Measurements from ENCODE around the gene SDCBP2.

SDCBP2 gene

DNA sequence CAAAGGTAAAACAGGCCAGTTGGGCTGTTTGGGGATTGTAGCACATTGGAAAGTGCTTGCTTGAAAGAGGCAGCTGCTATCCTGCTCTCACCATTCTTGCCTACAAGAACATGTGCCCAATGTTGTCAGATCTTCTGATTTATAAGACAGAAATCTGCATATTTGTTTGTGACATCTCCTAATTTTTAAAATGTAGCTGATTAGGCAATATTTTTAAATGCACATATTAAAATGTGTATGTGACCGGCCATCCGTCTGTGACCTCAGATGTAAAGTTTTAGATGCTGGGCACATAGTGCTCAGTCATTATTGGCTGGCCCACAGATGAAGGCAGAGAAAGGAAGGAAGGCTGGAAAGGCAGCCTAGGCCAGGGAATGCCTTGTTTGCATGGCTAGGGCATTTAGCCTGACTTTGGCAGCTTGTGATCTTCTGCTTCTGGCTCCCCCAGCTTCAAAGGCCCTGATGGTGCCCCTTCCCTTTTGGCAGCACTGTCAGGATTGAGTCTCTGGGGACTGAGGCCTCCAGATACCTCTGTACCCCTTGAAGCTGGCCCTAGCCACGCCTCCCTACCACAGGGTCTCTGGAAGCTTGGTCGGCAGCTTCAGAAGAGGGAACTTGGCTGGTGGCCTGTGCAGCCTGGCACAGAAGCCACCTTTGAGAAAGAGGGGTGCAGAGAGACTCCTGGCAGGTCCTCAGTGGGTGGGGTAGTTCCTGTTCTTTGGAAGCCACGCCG lies 56.4 kb downstream of the SDCBP2 start:
- DNase-seq (ENCODE audit: low read depth), result no peak
- TF ChIP-seq, protein P1, sequence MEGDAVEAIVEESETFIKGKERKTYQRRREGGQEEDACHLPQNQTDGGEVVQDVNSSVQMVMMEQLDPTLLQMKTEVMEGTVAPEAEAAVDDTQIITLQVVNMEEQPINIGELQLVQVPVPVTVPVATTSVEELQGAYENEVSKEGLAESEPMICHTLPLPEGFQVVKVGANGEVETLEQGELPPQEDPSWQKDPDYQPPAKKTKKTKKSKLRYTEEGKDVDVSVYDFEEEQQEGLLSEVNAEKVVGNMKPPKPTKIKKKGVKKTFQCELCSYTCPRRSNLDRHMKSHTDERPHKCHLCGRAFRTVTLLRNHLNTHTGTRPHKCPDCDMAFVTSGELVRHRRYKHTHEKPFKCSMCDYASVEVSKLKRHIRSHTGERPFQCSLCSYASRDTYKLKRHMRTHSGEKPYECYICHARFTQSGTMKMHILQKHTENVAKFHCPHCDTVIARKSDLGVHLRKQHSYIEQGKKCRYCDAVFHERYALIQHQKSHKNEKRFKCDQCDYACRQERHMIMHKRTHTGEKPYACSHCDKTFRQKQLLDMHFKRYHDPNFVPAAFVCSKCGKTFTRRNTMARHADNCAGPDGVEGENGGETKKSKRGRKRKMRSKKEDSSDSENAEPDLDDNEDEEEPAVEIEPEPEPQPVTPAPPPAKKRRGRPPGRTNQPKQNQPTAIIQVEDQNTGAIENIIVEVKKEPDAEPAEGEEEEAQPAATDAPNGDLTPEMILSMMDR (IDR thresholded peaks at IDR 0.05; ENCODE audit: low read depth, low read length, missing control alignments), result no peak
- no peak overlapping the region for H3K4me3 ChIP-seq (ENCODE audit: low read depth, low read length)

GRCh38 chr20:1269850-1270249 lies 59.1 kb downstream of the SDCBP2 start:
- TF ChIP-seq, protein P1 (IDR thresholded peaks at IDR 0.05; ENCODE audit: low read depth, low read length, missing control alignments), result no peak
- DNase-seq (ENCODE audit: low read depth), result no peak
- H3K4me3 ChIP-seq (ENCODE audit: low read depth, low read length), result no peak overlapping the region

DNA sequence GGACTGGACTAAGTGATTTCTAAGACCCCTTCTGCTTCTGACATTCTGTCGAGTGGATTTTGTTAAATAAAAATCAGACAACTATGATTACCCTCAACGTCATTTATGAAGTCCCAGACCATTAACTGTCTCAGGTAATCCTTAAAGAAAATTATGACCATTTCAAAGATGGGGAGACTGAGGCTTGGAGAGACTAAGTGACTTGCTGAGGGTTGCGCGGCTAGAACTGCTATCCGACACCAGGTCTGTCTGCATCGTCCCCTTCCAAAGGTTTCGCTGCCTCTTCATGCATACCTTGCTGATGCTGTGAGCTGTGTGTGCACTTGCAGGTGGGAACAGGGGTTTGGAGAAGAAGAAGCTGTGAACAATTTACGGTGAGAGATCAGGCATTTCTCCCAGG lies 59.7 kb downstream of the SDCBP2 start:
- TF ChIP-seq, protein P1 (IDR thresholded peaks at IDR 0.05; ENCODE audit: low read depth, low read length, missing control alignments), result no peak
- H3K4me3 ChIP-seq (ENCODE audit: low read depth, low read length), result no peak overlapping the region
- no peak for DNase-seq (ENCODE audit: low read depth)

- DNase-seq (ENCODE audit: low read depth), result no peak
- H3K4me3 ChIP-seq (ENCODE audit: low read depth, low read length), result no peak overlapping the region
- TF ChIP-seq, protein P1 (IDR thresholded peaks at IDR 0.05; ENCODE audit: low read depth, low read length, missing control alignments), result no peak
Measured at GRCh38 chr20:1267809-1268374, 61.0 kb downstream of the SDCBP2 start.

DNA sequence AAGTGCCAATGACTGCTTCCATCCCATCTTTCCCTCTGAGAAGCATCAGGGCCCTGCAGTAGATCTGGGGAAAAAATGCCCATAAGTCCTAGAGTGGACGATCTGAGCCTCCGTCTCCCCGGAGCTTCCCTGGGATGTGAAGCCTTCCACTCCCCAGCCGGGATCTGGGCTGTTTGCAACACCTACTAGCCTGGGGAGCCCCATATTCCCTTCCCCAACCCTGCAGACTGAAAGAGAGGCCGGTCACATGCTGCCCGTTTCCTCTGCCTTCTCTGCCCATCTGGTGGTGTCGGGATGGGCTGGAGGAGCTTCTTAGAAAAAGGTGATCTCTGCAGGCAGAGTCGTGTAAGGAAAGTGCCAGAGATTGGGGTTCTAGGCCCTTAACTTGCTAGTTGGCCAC lies 61.8 kb downstream of the SDCBP2 start:
- TF ChIP-seq, protein P1 (IDR thresholded peaks at IDR 0.05; ENCODE audit: low read depth, low read length, missing control alignments), result no peak
- no peak overlapping the region for H3K4me3 ChIP-seq (ENCODE audit: low read depth, low read length)
- no peak for DNase-seq (ENCODE audit: low read depth)

GRCh38 chr20:1266167-1266973 lies 62.6 kb downstream of the SDCBP2 start, which contains the start of gene SNPH:
Gene SNPH (plus strand): TSS chr20:1266294. CDS start chr20:1296240, 29,946 bp downstream.
- no peak for DNase-seq (ENCODE audit: low read depth)
- H3K4me3 ChIP-seq (ENCODE audit: low read depth, low read length), result peak within 1 kb of the TSS; percentile 42
- TF ChIP-seq, protein P1 (IDR thresholded peaks at IDR 0.05; ENCODE audit: low read depth, low read length, missing control alignments), result no peak
